Measurements from ENCODE around the gene EIPR1. TPM values are rescaled to one million over a fixed set of nuclear protein-coding genes. Genes with fewer than 3 reads are reported as not detected.
"Not testable (repeated sequence)": the region's sequence is repeated elsewhere in the genome, so short reads cannot be mapped to it uniquely, and the experiment has no call there.

EIPR1 gene
- total RNA-seq, 1 donor from 2014 or later, result 35.9 TPM

DNA sequence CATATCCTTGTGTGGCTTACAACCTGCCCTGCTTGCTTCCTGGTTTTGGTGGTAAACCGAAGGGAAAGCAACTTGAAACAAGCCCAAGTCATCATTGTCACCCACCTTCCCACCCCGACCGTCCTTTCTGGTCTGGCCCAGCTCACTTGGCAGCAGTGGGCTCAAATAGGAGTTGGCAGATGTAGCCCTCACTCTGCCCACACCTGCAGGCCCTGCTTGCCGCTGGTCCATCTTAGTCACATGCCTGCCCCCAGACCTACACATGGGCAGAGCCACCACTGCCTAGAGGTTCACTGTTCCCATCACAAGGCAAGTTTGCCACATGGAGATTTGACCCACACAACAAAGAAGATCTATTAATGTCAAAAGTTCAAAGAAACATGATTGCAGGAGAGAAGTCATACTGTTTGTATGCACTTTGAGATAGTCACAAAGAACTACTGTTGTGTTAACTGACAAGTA lies 9.3 kb downstream of the EIPR1 start:
- DNase-seq (ENCODE audit: low spot score), result no peak
- H3K36me3 Mint-ChIP-seq (ENCODE audit: low read depth, unreplicated experiment), result peaks cover 13% of the 10 kb centered on the region
- peaks cover 23% of the 10 kb centered on the region for H3K4me1 Mint-ChIP-seq (ENCODE audit: unreplicated experiment)
- peak overlapping the region; percentile 42 for H3K4me3 Mint-ChIP-seq (ENCODE audit: unreplicated experiment)
- H3K27ac Mint-ChIP-seq (ENCODE audit: unreplicated experiment), result no peak overlapping the region
- TF ChIP-seq, protein P1, sequence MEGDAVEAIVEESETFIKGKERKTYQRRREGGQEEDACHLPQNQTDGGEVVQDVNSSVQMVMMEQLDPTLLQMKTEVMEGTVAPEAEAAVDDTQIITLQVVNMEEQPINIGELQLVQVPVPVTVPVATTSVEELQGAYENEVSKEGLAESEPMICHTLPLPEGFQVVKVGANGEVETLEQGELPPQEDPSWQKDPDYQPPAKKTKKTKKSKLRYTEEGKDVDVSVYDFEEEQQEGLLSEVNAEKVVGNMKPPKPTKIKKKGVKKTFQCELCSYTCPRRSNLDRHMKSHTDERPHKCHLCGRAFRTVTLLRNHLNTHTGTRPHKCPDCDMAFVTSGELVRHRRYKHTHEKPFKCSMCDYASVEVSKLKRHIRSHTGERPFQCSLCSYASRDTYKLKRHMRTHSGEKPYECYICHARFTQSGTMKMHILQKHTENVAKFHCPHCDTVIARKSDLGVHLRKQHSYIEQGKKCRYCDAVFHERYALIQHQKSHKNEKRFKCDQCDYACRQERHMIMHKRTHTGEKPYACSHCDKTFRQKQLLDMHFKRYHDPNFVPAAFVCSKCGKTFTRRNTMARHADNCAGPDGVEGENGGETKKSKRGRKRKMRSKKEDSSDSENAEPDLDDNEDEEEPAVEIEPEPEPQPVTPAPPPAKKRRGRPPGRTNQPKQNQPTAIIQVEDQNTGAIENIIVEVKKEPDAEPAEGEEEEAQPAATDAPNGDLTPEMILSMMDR (IDR thresholded peaks at IDR 0.05; ENCODE audit: unreplicated experiment), result no peak
- peaks cover 1% of the 10 kb centered on the region for H3K27me3 Mint-ChIP-seq (ENCODE audit: unreplicated experiment)
- H3K9me3 Mint-ChIP-seq (ENCODE audit: unreplicated experiment), result no peaks in the 10 kb centered on the region

DNA sequence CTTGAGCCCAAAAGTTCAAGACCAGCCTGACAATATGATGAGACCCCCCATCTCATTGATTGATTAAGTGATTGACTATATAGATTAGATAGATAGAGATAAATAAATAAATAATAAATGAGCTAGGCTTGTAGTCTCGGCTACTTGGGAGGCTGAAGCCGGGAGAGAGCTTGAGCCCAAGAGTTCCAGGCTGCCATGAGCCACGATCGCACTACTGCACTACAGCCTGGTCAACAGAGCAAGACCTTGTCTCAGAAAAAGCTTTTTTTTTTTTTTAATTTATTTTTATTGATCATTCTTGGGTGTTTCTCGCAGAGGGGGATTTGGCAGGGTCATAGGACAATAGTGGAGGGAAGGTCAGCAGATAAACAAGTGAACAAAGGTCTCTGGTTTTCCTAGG lies 12.4 kb downstream of the EIPR1 start:
- peaks cover 13% of the 10 kb centered on the region for H3K36me3 Mint-ChIP-seq (ENCODE audit: low read depth, unreplicated experiment)
- TF ChIP-seq, protein P1 (IDR thresholded peaks at IDR 0.05; ENCODE audit: unreplicated experiment), result no peak
- peaks cover 1% of the 10 kb centered on the region for H3K27me3 Mint-ChIP-seq (ENCODE audit: unreplicated experiment)
- no peak for DNase-seq (ENCODE audit: low spot score)
- peaks cover 52% of the 10 kb centered on the region for H3K4me1 Mint-ChIP-seq (ENCODE audit: unreplicated experiment)
- no peak overlapping the region for H3K4me3 Mint-ChIP-seq (ENCODE audit: unreplicated experiment)
- H3K9me3 Mint-ChIP-seq (ENCODE audit: unreplicated experiment), result no peaks in the 10 kb centered on the region
- H3K27ac Mint-ChIP-seq (ENCODE audit: unreplicated experiment), result no peak overlapping the region

DNA sequence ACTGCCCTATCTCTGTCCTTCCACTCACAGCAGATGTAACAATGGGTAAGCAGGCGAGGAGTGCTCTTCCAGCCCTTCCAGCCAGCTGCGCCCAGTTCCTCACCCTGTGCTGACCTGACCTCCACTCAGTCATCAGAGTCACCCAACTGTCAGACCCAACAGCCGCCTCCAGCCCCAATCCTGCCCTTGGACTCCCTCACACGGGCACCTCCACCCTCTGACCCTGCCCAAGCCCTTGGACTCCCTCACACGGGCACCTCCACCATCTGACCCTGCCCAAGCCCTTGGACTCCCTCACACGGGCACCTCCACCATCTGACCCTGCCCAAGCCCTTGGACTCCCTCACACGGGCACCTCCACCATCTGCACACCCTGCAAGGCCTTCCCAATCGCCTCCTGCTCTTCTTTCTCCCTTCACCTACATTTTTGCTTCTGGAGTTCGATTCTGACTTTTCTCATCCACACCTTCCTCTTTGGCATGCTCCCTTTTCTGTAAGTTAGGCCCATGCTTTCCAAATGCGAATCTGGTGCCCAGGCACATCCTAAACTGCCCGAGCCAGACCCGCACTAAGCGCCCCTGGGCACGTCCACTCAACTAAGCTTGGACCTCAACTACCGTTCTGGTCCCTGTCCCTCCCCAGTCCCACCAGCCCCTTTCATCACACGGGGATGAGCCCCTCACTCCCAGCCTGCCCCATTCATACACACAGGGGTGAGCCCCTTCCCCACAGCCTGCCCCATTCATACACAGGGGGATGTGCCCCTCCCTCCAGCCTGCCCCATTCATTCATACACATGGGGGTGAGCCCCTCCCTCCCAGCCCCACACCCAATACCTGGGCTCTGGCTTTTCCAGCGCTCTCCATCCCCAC lies 15.9 kb downstream of the EIPR1 start:
- Mint-ChIP-seq H3K4me3 (ENCODE audit: unreplicated experiment) (peak overlapping the region; percentile 20), H3K27me3 (ENCODE audit: unreplicated experiment) (no peaks in the 10 kb centered on the region), H3K9me3 (ENCODE audit: unreplicated experiment) (no peaks in the 10 kb centered on the region), H3K36me3 (ENCODE audit: low read depth, unreplicated experiment) (peaks cover 4% of the 10 kb centered on the region), H3K27ac (ENCODE audit: unreplicated experiment) (peak overlapping the region; percentile 86), H3K4me1 (ENCODE audit: unreplicated experiment) (peaks cover 60% of the 10 kb centered on the region)
- no peak for DNase-seq (ENCODE audit: low spot score)
- TF ChIP-seq, protein P1 (IDR thresholded peaks at IDR 0.05; ENCODE audit: unreplicated experiment), result no peak

DNA sequence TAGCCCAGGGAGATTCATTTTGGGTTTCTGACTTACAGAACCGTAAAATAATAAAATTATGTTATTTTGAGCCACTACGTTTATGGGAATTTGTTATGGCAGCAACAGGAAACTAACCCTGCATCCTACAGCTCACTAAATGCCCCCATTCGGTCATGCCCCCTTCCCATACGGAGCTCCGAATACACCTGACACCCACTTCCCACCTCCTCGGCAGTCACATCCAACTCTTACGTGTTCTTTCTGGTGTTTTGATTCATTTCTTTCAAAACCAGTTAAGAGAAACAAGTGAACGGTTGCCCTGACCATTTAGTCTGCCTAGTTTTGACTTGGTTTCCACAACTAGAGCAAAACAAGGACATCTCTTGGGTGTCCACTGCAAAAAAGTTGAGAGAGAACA lies 19.7 kb downstream of the EIPR1 start:
- Mint-ChIP-seq H3K9me3 (ENCODE audit: unreplicated experiment) (no peaks in the 10 kb centered on the region), H3K27ac (ENCODE audit: unreplicated experiment) (no peak overlapping the region), H3K4me1 (ENCODE audit: unreplicated experiment) (peaks cover 41% of the 10 kb centered on the region), H3K27me3 (ENCODE audit: unreplicated experiment) (no peaks in the 10 kb centered on the region), H3K36me3 (ENCODE audit: low read depth, unreplicated experiment) (peaks cover 8% of the 10 kb centered on the region), H3K4me3 (ENCODE audit: unreplicated experiment) (no peak overlapping the region)
- no peak for DNase-seq (ENCODE audit: low spot score)
- TF ChIP-seq, protein P1 (IDR thresholded peaks at IDR 0.05; ENCODE audit: unreplicated experiment), result no peak

DNA sequence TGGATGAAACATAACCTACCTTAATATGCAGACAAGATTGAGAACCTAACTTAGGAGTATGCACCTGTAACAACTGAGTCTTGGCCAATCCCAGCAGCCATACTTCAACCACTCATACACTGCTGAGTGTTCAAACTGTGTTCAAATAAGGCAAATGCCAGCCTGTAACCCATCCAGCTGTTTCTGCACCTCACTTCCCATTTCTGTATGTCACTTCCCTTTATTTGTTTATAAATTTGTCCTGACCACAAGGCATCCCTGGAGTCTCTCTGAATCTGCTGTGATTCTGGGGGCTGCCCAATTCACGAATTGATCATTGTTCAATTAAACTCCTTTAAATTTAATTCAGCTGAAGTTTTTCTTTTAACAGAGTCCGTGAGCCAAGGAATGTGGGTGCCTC lies 20.2 kb downstream of the EIPR1 start:
- DNase-seq (ENCODE audit: low spot score); H3K9me3 Mint-ChIP-seq (ENCODE audit: unreplicated experiment); H3K4me3 Mint-ChIP-seq (ENCODE audit: unreplicated experiment); H3K27me3 Mint-ChIP-seq (ENCODE audit: unreplicated experiment): not testable (repeated sequence)
- Mint-ChIP-seq H3K27ac (ENCODE audit: unreplicated experiment) (peak overlapping the region; percentile 67), H3K36me3 (ENCODE audit: low read depth, unreplicated experiment) (peaks cover 10% of the 10 kb centered on the region), H3K4me1 (ENCODE audit: unreplicated experiment) (peaks cover 36% of the 10 kb centered on the region)

Measured in endothelial cell (in vitro differentiated cells).